Measurements from ENCODE around the gene GSTP1.

DNA sequence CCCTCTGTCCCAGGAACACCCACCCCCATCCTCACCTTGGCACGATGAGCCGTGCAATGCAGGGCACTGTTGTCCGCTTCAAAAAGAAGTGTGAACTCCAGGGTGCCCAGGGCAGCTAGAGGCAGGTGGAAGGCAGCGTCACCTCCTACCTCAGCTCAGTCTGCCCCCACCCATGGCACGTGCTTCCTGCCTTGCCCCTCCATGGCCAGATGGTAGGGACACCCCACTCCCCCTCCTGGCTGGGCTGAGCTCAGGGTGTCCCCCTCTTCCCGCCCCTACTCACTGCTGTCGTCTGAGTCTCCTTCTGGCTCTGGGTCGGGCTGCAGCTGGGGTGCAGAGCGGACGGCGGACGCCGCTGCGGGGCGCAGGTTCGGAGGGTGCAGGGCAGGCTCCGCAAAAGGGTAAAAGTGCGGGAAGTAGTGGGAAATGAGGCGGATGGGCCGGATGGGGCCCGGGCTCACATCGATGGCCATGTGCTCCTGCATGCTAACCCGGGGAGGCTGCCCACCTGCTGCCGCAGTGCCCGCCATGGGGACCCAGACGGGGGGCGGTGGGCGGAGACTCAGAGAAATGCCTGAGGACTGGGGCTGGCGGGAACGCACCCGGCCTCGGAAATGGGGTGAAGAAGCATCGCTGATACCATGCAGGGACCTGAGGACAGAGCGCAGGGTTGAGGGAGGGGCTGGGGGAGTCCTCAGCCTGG is 32.3 kb downstream of the GSTP1 start:
- TF ChIP-seq, protein P1, sequence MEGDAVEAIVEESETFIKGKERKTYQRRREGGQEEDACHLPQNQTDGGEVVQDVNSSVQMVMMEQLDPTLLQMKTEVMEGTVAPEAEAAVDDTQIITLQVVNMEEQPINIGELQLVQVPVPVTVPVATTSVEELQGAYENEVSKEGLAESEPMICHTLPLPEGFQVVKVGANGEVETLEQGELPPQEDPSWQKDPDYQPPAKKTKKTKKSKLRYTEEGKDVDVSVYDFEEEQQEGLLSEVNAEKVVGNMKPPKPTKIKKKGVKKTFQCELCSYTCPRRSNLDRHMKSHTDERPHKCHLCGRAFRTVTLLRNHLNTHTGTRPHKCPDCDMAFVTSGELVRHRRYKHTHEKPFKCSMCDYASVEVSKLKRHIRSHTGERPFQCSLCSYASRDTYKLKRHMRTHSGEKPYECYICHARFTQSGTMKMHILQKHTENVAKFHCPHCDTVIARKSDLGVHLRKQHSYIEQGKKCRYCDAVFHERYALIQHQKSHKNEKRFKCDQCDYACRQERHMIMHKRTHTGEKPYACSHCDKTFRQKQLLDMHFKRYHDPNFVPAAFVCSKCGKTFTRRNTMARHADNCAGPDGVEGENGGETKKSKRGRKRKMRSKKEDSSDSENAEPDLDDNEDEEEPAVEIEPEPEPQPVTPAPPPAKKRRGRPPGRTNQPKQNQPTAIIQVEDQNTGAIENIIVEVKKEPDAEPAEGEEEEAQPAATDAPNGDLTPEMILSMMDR (IDR thresholded peaks at IDR 0.05; ENCODE audit: low read depth, low read length, poor library complexity, severe bottlenecking): peak; percentile 33
- TF ChIP-seq EZH2phosphoT487 (IDR thresholded peaks at IDR 0.05; ENCODE audit: borderline replicate concordance, low read length): no peak
